GM19328 (cell line): Measurements from ENCODE around the gene POP7.
"Not testable (repeated sequence)": the region's sequence is repeated elsewhere in the genome, so short reads cannot be mapped to it uniquely, and the experiment has no call there.

Source experiments
- ATAC-seq: cut with Tn5 transposase; IDR thresholded peaks from one replicate; pipeline ENCODE4 v1.9.1; 2021; ENCODE audit warnings: mild to moderate bottlenecking, moderate library complexity; ENCODE audit not compliant: unreplicated experiment

Gene POP7

DNA sequence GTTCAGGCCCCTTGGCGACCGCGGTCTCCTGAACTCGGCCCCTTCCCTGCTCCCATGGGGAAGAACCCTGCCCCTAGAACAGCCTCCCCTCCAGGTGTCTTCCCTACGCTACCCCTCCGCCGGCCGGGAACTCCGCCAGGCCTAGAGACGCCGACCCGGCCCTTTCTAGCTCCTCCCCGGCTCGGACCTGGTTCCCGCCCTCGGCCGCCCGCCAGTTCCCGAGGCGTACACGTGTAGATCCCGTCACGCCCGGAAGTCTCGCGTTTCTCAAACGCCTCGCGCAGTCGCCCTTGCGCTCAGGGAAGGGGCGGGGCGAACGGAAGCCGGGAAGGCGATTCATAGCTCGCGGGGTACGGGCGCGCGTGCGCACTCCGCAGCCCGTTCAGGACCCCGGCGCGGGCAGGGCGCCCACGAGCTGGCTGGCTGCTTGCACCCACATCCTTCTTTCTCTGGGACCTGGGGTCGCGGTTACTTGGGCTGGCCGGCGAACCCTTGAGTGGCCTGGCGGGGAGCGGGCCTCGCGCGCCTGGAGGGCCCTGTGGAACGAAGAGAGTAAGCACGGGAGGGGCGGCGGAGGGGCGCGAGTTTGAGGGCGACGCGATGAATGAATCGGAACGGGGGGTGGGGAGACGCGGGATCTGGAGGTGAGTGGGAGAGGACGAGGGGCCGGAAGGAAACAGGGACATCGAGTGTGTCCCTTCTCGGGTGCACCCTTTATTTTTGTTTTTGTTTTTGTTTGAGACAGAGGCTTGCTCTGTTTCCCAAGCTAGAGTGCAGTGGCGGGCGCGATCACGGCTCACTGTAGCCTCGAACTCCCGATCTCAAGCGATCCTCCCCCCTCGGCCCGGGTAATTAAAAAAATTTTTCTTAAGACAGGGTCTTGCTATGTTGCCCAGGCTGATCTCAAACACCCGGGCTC lies at the start of gene POP7:
Gene POP7 (plus strand): TSS at position 369 of the 919 bp plus-strand sequence. CDS start 710 bp downstream, outside the sequence.
- peak; percentile 88 for ATAC-seq

- ATAC-seq = not testable (repeated sequence)
Measured at GRCh38 chr7:100662194-100662776, 43.6 kb upstream of the POP7 start.

DNA sequence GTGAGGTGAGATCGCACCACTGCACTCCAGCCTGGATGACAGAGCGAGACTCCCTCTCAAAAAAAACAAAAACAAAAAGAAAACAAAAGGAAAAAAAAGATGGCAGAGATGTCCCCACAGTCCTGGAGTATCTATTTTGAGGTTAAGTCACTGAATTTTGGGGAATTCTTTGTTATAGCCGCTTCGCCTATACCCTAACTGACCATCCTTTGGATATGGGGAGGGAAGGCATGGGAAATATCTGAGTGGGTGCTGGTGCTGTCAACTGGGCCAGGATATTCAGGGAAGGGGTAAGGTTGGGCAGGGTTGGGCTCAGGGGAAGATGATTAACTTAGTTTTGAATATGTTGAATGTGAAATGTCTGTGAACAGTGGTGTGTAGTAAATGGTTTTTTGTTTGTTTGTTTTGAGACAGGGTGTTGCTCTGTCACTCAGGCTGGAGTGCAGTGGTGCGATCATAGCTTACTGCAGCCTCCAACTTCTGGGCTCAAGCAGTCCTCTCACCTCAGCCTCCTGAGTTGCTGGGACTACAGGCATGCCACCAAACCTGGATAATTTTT lies 40.7 kb upstream of the POP7 start:
- ATAC-seq = no peak

- no peak for ATAC-seq
Measured at GRCh38 chr7:100667331-100668068, 38.4 kb upstream of the POP7 start.

GRCh38 chr7:100668069-100668449 lies 37.9 kb upstream of the POP7 start:
- ATAC-seq = no peak

DNA sequence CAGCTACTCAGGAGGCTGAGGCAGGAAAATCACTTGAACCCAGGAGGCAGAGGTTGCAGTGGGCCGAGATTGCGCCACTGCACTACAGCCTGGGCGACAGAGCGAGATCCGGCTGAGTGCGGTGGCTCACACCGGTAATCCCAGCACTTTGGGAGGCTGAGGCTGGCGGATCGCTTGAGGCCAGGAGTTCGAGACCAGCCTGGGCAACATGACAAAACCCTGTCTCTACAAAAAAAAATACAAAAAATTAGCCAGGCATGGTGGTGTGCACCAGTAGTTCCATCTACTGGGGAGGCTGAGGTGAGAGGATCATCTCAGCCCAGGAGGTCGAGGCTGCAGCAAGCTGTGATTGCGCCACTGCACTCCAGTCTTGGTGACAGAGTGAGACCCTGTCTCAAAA lies 36.8 kb upstream of the POP7 start:
- ATAC-seq = not testable (repeated sequence)

DNA sequence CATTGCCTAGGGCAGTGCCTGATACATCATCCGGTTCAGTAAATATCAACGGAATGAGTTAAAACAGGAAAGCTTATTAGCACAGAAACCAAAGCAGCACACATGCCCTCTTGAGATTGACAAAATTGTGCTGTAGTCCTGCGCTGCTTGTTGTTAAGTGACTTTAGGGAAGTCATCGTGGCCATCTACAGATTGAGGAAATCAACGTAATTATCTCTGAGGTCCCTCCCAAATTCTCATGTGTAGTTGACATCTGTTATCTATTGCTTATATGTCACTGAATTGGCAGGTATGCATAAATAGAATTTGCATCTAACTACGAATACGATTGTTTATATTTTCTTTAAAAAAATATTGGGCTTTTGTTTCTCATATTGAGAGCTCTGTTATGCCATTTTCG lies 35.8 kb upstream of the POP7 start:
- no peak for ATAC-seq

- no peak for ATAC-seq
Measured at GRCh38 chr7:100671353-100672327, 34.3 kb upstream of the POP7 start.

DNA sequence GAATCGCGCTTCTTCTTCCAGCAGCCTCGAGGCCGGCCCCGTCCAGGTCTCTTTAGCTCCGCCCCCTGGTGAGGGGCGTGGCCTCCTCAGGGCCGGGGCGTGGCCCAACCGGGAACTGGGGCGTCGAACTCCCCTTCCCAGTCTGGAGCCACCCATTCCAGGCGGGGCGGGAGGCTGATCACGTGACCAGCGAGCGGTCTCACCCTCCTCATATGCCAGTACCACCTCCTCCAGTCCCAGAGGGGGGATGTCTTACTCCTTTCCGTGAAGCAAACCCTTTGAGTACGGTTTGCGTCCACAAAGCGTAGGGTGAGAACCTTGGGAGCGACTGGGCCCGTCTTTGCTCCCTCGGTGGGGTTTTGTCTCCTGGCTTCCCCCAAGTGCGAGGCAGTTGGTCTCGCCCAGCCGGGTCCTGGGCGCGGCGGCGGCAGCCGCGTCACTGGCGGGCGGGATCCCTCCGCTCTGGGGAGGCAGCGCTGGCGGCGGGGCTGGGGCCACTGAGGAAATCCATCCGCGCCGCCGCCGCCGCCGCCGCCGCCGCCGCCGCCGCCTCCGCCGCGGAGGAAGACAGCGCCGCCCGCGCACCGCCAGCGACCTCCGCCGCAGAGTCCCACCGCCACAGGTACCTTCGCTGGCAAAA lies 32.5 kb upstream of the POP7 start, which contains the start of gene GNB2:
Gene GNB2 (plus strand): TSS at position 439 of the 640 bp plus-strand sequence. CDS start 2,526 bp downstream, outside the sequence.
- peak; percentile 60 for ATAC-seq

DNA sequence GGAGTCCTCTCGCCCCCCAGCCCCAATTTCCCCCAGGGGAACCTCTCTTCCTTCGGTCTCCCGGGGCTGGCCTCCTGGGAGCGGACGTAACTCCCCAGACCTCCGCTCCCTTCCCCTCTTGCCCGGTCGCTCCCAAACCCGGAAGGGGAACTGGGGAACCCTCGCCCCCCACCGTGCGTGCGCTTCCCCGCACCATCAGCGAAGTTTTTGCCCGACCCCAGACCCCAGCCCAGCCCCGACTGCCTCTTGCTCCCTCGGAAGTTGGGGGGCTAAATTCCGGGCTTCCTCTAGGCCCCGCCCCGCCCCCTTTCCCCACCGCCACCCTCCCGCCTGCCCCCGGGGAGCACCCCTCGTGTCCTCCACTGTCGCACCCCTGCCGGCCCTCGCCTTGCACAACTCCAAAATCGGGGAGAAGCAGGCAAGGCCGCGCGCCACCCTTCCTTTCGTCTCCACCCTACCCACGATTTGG lies 31.9 kb upstream of the POP7 start:
- no peak for ATAC-seq

DNA sequence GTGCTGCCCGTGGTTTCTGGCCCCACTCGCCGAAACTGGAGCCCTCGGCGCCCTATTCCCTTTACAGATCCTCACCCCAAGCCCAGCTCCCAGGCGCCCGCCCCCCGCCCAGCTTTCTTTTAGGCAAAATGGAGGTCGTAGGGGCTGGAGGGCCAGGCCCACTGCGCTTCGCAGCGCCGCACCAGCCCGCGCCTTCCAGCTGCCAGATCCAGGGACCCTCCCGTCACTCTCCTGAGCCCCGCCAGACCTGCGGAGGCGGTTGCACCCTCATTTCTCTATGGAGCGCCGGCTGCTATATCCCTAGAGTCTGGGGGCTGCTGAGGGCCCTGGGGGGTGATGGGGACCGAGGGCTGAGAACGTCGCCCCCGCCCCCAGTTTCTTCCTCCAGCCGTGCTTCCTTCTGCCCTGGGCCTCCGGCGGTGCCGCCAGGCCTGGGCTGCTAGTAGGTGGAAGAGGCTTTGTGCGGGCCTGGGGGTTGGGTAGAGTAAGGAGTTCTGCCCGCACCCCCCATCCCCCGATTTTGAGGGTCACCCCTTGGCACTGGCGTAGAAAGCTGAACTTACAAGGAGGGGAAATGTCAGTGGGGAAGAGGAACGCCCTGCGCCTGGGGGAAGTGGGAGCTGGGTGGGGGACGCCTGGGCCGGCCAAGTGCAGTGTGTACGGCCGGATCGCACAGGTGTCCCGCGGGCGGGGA lies 31.4 kb upstream of the POP7 start:
- ATAC-seq = no peak

DNA sequence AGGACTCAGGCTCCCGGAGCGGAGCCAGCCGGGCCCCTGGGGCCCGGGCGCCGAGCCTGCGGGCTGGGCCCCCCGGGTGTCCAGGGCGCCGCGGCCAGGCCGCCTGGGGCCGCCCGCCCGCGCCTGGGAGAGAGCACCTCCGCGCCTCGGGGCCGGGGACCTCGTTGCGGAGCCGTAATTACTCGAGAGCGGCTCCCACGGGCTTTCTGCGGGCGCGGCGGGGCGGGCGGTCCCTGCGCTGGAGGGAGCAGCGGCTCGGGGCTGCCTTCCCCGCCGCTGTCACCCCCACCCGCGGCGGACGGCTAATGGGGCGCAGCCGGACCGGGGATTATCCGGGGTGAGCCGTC lies 30.8 kb upstream of the POP7 start:
- no peak for ATAC-seq

DNA sequence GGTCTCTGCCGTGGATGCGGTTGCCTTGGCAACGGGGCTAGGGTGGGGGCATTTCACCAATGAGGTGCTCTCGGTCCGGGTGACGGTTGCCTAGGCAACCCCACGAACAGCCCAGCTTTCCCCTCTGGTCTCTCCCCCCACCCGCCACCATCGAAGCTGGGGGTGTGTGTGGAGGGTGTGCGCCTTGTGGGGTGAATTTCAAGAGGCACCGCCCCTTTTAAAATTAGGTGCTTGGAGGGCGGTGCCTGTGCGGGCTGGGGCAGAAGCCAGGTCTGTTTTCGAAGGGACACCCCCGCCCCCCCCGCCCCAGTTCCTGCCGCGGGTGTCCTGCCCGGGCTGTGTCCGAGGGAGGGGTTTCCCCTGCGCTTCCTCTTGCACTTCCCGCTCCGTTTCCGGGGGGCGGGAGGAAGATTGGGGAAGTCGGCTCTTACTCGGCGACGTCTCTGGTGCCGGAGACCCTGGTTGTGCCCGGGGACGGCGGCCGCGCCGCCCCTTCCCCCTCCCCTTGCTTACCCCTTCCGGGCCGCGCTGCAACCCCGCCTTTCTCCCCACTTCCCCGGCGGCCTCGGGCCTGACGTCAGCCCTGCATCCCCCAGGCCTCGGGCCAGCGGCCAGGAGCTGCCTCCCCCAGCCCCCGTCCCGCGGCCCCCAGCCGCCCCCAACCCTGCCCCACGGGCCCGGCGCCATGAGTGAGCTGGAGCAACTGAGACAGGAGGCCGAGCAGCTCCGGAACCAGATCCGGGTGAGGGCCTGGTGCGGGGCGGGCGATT lies 30.2 kb upstream of the POP7 start:
- ATAC-seq = peak; percentile 36

GRCh38 chr7:100676501-100677306 lies 29.2 kb upstream of the POP7 start:
- no peak for ATAC-seq

DNA sequence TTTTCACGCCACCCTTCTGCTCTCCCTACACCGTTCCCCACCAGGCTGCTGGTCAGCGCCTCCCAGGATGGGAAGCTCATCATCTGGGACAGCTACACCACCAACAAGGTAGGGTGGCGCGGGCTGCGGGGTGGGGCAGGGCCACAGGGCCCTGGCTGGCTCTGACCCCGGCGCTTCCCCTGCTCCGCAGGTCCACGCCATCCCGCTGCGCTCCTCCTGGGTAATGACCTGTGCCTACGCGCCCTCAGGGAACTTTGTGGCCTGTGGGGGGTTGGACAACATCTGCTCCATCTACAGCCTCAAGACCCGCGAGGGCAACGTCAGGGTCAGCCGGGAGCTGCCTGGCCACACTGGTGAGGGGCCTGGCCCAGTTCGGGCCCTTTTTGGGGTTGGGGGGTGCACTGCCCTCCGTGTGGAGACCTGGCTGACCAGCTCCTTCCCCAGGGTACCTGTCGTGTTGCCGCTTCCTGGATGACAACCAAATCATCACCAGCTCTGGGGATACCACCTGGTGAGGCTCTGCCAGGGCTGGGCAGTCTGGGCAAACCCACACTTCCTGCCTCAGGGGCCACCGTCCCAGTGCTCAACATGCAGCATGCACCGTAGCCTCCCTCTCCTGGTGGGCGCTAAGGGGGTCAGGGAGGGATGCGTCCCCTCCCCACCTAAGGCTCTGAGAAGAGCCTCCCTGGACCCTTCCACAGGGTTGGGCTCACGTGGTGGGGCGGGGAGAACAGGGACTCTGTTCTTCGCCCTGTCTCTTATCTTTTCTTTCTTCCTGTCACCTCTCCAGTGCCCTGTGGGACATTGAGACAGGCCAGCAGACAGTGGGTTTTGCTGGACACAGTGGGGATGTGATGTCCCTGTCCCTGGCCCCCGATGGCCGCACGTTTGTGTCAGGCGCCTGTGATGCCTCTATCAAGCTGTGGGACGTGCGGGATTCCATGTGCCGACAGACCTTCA lies 28.3 kb upstream of the POP7 start:
- no peak for ATAC-seq

GRCh38 chr7:100678291-100678984 lies 27.5 kb upstream of the POP7 start:
- no peak for ATAC-seq
